ENCODE measurements around the gene HDGFL3.
"Not testable (repeated sequence)": the region's sequence is repeated elsewhere in the genome, so short reads cannot be mapped to it uniquely, and the experiment has no call there.

Gene HDGFL3

GRCh38 chr15:83094583-83094982, 113.0 kb downstream of the HDGFL3 start:
- DNase-seq: no peak

- no peak for DNase-seq
Observed at GRCh38 chr15:83092309-83092976, 115.2 kb downstream of the HDGFL3 start.

GRCh38 chr15:83091965-83092308, 115.7 kb downstream of the HDGFL3 start:
- DNase-seq: not testable (repeated sequence)

GRCh38 chr15:83090465-83090864, 117.2 kb downstream of the HDGFL3 start:
- DNase-seq: no peak

GRCh38 chr15:83088876-83089275, 118.7 kb downstream of the HDGFL3 start:
- no peak for DNase-seq

- no peak for DNase-seq
Observed at GRCh38 chr15:83087576-83087975, 120.0 kb downstream of the HDGFL3 start.

GRCh38 chr15:83085864-83086552, 121.6 kb downstream of the HDGFL3 start:
- DNase-seq: not testable (repeated sequence)

GRCh38 chr15:83085461-83085860, 122.2 kb downstream of the HDGFL3 start:
- DNase-seq: not testable (repeated sequence)

- DNase-seq: no peak
Observed at GRCh38 chr15:83082730-83083386, 124.8 kb downstream of the HDGFL3 start.

- DNase-seq: no peak
Observed at GRCh38 chr15:83081256-83082014, 126.2 kb downstream of the HDGFL3 start.

GRCh38 chr15:83078712-83079111, 128.9 kb downstream of the HDGFL3 start:
- DNase-seq: no peak
